Measurements from ENCODE around the gene MGLL. TPM values are rescaled to one million over a fixed set of nuclear protein-coding genes. Genes with fewer than 3 reads are reported as not detected.

Gene MGLL
- total and polyA plus RNA-seq, 2 donors from 2014 or later: 74.2 to 250 TPM

DNA sequence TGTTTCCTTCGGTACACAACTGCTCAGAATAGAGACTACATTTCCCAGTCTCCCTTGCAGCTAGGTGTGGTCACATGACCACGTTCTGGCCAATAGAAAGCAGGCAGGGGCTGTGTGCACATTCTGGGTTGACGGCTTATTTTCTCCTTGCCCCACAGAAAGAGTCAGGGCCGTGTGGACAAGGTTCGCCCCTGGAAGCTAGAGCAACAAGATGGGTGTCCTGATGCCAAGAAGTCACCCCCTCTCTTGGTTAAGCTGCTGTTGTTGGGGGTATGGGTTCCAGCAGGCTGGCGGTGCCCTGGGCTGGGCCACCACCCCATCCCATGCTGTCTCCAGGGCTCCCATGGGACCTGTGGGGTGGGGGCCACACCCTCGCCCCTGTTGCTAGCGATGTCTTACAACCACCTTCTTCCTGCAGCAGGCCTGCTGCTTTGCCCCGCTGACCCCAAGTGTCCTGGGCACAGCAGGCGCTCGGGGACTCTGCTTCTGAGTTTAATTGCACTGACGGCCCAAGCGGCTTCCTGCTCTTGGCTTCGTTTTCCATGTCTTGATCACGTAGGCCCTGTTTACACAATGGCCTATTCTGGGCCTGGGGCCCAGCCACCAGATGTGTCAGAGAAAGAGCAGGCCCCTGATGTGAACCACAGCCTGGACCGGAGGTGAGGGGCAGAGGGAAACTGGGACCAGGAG, 124.6 kb downstream of the MGLL start:
- intact Hi-C loops (cut with DNase I): no loop called here
- Histone ChIP-seq H3K9ac (ENCODE audit: low read length in 3 of 3) (peak overlapping the region in 1 of 3 donors; percentile 5), H3K27ac (ENCODE audit: low read depth in 2 of 2, low read length in 2 of 2) (peak overlapping the region; percentile 22 to 76)

DNA sequence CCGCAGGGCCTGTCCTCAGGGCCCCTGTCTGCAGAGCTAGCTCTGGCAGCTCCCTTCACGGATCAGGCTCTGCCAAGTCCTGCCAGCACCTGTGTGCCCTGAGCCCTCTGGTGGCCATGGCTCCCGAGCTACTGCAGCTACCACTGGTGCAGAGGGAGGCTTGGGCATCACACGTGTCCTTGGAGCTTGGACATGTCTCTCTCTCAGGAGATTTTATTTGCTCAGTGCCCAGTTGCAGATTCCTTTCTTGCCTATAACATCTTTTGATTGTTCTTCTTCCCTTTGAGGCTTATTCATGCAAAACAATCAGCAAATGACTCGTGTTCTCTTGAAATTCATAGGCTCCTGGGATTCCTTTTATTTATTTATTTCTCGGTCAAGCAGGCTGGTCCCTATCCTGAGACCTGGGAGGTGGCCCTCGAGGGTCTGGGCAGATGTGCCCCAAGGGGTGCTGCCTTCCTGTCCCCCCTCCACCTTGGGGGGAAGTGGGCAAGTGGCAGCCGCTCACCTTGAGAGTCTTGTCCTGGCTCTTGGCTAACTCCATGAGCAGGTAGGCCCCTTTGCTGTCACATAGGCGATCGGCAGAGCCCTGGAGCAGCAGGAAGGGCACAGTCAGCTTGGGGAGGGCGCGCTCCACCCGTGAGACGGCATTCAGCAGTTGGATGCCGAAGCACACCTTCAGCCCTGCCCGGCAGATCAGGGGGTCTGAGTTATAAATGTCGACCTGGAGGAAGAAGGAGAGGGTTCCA, 127.7 kb downstream of the MGLL start:
- no peaks in the 10 kb centered on the region for H3K9me3 ChIP-seq (ENCODE audit: control insufficient read depth in 2 of 3, insufficient read depth in 1 of 3, low read length in 3 of 3)
- no peak overlapping the region for H3K27ac ChIP-seq (ENCODE audit: low read depth in 2 of 2, low read length in 2 of 2)
- peaks cover 0 to 22% (median 7%) of the 10 kb centered on the region in 3 donors for H3K4me1 ChIP-seq (ENCODE audit: control insufficient read depth in 2 of 3, insufficient read depth in 2 of 3, low read depth in 1 of 3, low read length in 3 of 3)
- no peak overlapping the region for H3K4me3 ChIP-seq (ENCODE audit: low read length in 3 of 3)
- FAIRE-seq (no peak), DNase-seq (peak in 4 of 5 donors; percentile 51 to 74 (median 56))
- H3K27me3 ChIP-seq (ENCODE audit: control insufficient read depth, insufficient read depth, low read length): no peaks in the 10 kb centered on the region
- H3K9ac ChIP-seq (ENCODE audit: low read length in 3 of 3): no peak overlapping the region
- TF ChIP-seq CTCF (IDR thresholded peaks at IDR 0.05; ENCODE audit: borderline replicate concordance, extremely low read depth, insufficient read depth): peak; percentile 43
- H3K36me3 ChIP-seq (ENCODE audit: control insufficient read depth in 2 of 3, insufficient read depth in 3 of 3, low read length in 3 of 3): peaks cover 0 to 4% (median 0%) of the 10 kb centered on the region in 3 donors
- intact Hi-C loops (cut with DNase I): no loop called here

More for the DNA sequence above, 124.6 kb downstream of the MGLL start:
- TF ChIP-seq CTCF (IDR thresholded peaks at IDR 0.05; ENCODE audit: borderline replicate concordance, extremely low read depth, insufficient read depth): no peak
- peaks cover 0 to 37% (median 13%) of the 10 kb centered on the region in 3 donors for H3K4me1 ChIP-seq (ENCODE audit: control insufficient read depth in 2 of 3, insufficient read depth in 2 of 3, low read depth in 1 of 3, low read length in 3 of 3)
- no peaks in the 10 kb centered on the region for H3K9me3 ChIP-seq (ENCODE audit: control insufficient read depth in 2 of 3, insufficient read depth in 1 of 3, low read length in 3 of 3)
- no peak for FAIRE-seq
- no peak overlapping the region for H3K4me3 ChIP-seq (ENCODE audit: low read length in 3 of 3)
- peak; percentile 69 to 91 (median 76) for DNase-seq
- no peaks in the 10 kb centered on the region for H3K27me3 ChIP-seq (ENCODE audit: control insufficient read depth, insufficient read depth, low read length)
- peaks cover 0 to 4% (median 0%) of the 10 kb centered on the region in 3 donors for H3K36me3 ChIP-seq (ENCODE audit: control insufficient read depth in 2 of 3, insufficient read depth in 3 of 3, low read length in 3 of 3)

GRCh38 chr3:127693336-127693843, 128.9 kb downstream of the MGLL start:
- no peak overlapping the region for H3K9ac ChIP-seq (ENCODE audit: low read length in 3 of 3)

More at GRCh38 chr3:127693336-127693843, 128.9 kb downstream of the MGLL start:
- intact Hi-C loops (cut with DNase I): no loop called here
- no peak overlapping the region for H3K4me3 ChIP-seq (ENCODE audit: low read length in 3 of 3)
- H3K27me3 ChIP-seq (ENCODE audit: control insufficient read depth, insufficient read depth, low read length): no peaks in the 10 kb centered on the region
- no peaks in the 10 kb centered on the region for H3K9me3 ChIP-seq (ENCODE audit: control insufficient read depth in 2 of 3, insufficient read depth in 1 of 3, low read length in 3 of 3)
- H3K4me1 ChIP-seq (ENCODE audit: control insufficient read depth in 2 of 3, insufficient read depth in 2 of 3, low read depth in 1 of 3, low read length in 3 of 3): peaks cover 0 to 18% (median 7%) of the 10 kb centered on the region in 3 donors
- FAIRE-seq (no peak), DNase-seq (peak in 1 of 5 donors; percentile 35)
- no peak overlapping the region for H3K27ac ChIP-seq (ENCODE audit: low read depth in 2 of 2, low read length in 2 of 2)
- H3K36me3 ChIP-seq (ENCODE audit: control insufficient read depth in 2 of 3, insufficient read depth in 3 of 3, low read length in 3 of 3): peaks cover 0 to 4% (median 0%) of the 10 kb centered on the region in 3 donors
- TF ChIP-seq CTCF (IDR thresholded peaks at IDR 0.05; ENCODE audit: borderline replicate concordance, extremely low read depth, insufficient read depth): no peak

All from kidney (tissue), 14 donors.